ENCODE data around the gene SULT4A1.
"Not testable (repeated sequence)": the region's sequence is repeated elsewhere in the genome, so short reads cannot be mapped to it uniquely, and the experiment has no call there.

The SULT4A1 gene

GRCh38 chr22:43885786-43886185 lies 23.5 kb upstream of the SULT4A1 start:
- DNase-seq: no peak

GRCh38 chr22:43885319-43885671 lies 23.0 kb upstream of the SULT4A1 start:
- DNase-seq: no peak

GRCh38 chr22:43884600-43885318 lies 22.4 kb upstream of the SULT4A1 start:
- peak; percentile 1 for DNase-seq

- DNase-seq: no peak
Observed at GRCh38 chr22:43883719-43884415, 21.6 kb upstream of the SULT4A1 start.

- DNase-seq: peak; percentile 29
Observed at GRCh38 chr22:43883012-43883661, 20.8 kb upstream of the SULT4A1 start.

- DNase-seq: no peak
Observed at GRCh38 chr22:43882122-43882767, 19.9 kb upstream of the SULT4A1 start.

- DNase-seq: no peak
Observed at GRCh38 chr22:43881091-43882061, 19.1 kb upstream of the SULT4A1 start.

GRCh38 chr22:43880541-43880991 lies 18.3 kb upstream of the SULT4A1 start:
- no peak for DNase-seq

GRCh38 chr22:43879901-43880540 lies 17.7 kb upstream of the SULT4A1 start:
- DNase-seq: no peak

- DNase-seq: no peak
Observed at GRCh38 chr22:43878831-43879550, 16.7 kb upstream of the SULT4A1 start.

GRCh38 chr22:43878079-43878795 lies 15.9 kb upstream of the SULT4A1 start:
- no peak for DNase-seq

- DNase-seq: no peak
Observed at GRCh38 chr22:43876866-43877509, 14.7 kb upstream of the SULT4A1 start.

GRCh38 chr22:43869799-43870198 lies 7.5 kb upstream of the SULT4A1 start:
- no peak for DNase-seq

- DNase-seq: not testable (repeated sequence)
Observed at GRCh38 chr22:43869001-43869400, 6.7 kb upstream of the SULT4A1 start.

GRCh38 chr22:43867839-43868635 lies 5.7 kb upstream of the SULT4A1 start:
- DNase-seq: no peak

GRCh38 chr22:43862882-43863202 lies 529 bp upstream of the SULT4A1 start:
- no peak for DNase-seq

- no peak for DNase-seq
Observed at GRCh38 chr22:43861529-43861928, 784 bp downstream of the SULT4A1 start.

GRCh38 chr22:43860831-43861230 lies 1.5 kb downstream of the SULT4A1 start:
- DNase-seq: no peak

- DNase-seq: no peak
Observed at GRCh38 chr22:43860126-43860525, 2.2 kb downstream of the SULT4A1 start.

Data from NCI-H1092 treated with DMSO at 0.1 percent for 48 hours (cell line).